ENCODE results near the gene GAGE13. TPM values are rescaled to one million over a fixed set of nuclear protein-coding genes. Genes with fewer than 3 reads are reported as not detected.
"Not testable (repeated sequence)": the region's sequence is repeated elsewhere in the genome, so short reads cannot be mapped to it uniquely, and the experiment has no call there.

The GAGE13 gene
- total RNA-seq, 4 donors from 2014 or later = not detected

GRCh38 chrX:49290215-49290614, 41.2 kb upstream of the GAGE13 start:
- peak in 1 of 2 donors; percentile 77 for DNase-seq (ENCODE audit: low spot score in 2 of 2)
- no peak overlapping the region for H3K4me3 ChIP-seq (ENCODE audit: low read depth, poor library complexity, severe bottlenecking)
- 63 to 80% methylated on average over 1 to 4 of the region's 7 CpGs for WGBS, 2 donors
- intact Hi-C loops (cut with DNase I; ENCODE audit: low total_unique reads) = no loop called here
- TF ChIP-seq CTCF (IDR thresholded peaks at IDR 0.05) (no peak), POLR2A (IDR thresholded peaks at IDR 0.05) (no peak)

- no peak overlapping the region for H3K4me3 ChIP-seq (ENCODE audit: low read depth, poor library complexity, severe bottlenecking)
- DNase-seq (ENCODE audit: low spot score in 2 of 2) = peak in 1 of 2 donors; percentile 84
- 22 to 40% methylated on average over 9 to 11 of the region's 11 CpGs for WGBS, 2 donors
Measured at GRCh38 chrX:49291615-49292337, 39.6 kb upstream of the GAGE13 start.

GRCh38 chrX:49292400-49293362, 38.7 kb upstream of the GAGE13 start:
- DNase-seq (ENCODE audit: low spot score in 2 of 2) = peak in 1 of 2 donors; percentile 77
- intact Hi-C loops (cut with DNase I; ENCODE audit: low total_unique reads) = no loop called here
- no peak for TF ChIP-seq POLR2A (IDR thresholded peaks at IDR 0.05)
- 66 to 75% methylated on average over 3 to 17 of the region's 17 CpGs for WGBS, 2 donors
- no peak overlapping the region for H3K4me3 ChIP-seq (ENCODE audit: low read depth, poor library complexity, severe bottlenecking)

More at GRCh38 chrX:49291615-49292337, 39.6 kb upstream of the GAGE13 start:
- intact Hi-C loops (cut with DNase I; ENCODE audit: low total_unique reads) = no loop called here
- TF ChIP-seq CTCF (IDR thresholded peaks at IDR 0.05) (no peak), POLR2A (IDR thresholded peaks at IDR 0.05) (no peak)

- intact Hi-C loops (cut with DNase I; ENCODE audit: low total_unique reads); H3K4me3 ChIP-seq (ENCODE audit: low read depth, poor library complexity, severe bottlenecking): not testable (repeated sequence)
- DNase-seq (ENCODE audit: low spot score in 2 of 2) = peak in 1 of 2 donors; percentile 57
- WGBS, 2 donors = 93% methylated on average over 5 of the region's 5 CpGs; no CpG with 5 or more reads in 1 of the 2 donors
Measured at GRCh38 chrX:49299293-49299692, 32.1 kb upstream of the GAGE13 start.

GRCh38 chrX:49300703-49301102, 30.7 kb upstream of the GAGE13 start:
- TF ChIP-seq CTCF (IDR thresholded peaks at IDR 0.05) = no peak
- TF ChIP-seq POLR2A (IDR thresholded peaks at IDR 0.05) = no peak
- no peak overlapping the region for H3K4me3 ChIP-seq (ENCODE audit: low read depth, poor library complexity, severe bottlenecking)
- intact Hi-C loops (cut with DNase I; ENCODE audit: low total_unique reads) = no loop called here
- 82% methylated on average over 1 of the region's 1 CpG for WGBS, 2 donors
- no peak for DNase-seq (ENCODE audit: low spot score in 2 of 2)

- no peak for DNase-seq (ENCODE audit: low spot score in 2 of 2)
- TF ChIP-seq CTCF (IDR thresholded peaks at IDR 0.05) (no peak), POLR2A (IDR thresholded peaks at IDR 0.05) (no peak)
- no peak within 1 kb of the TSS for H3K4me3 ChIP-seq (ENCODE audit: low read depth, poor library complexity, severe bottlenecking)
- intact Hi-C loops (cut with DNase I; ENCODE audit: low total_unique reads) = no loop called here
- WGBS, 2 donors = 72 to 84% methylated on average over 6 to 15 of the region's 15 CpGs
Measured at GRCh38 chrX:49303346-49303745, 28.0 kb upstream of the GAGE13 start, which contains the start of gene GAGE10. Gene GAGE10 (plus strand): TSS chrX:49303646. CDS start chrX:49304860, 1,214 bp downstream.

- DNase-seq (ENCODE audit: low spot score in 2 of 2); H3K4me3 ChIP-seq (ENCODE audit: low read depth, poor library complexity, severe bottlenecking); intact Hi-C loops (cut with DNase I; ENCODE audit: low total_unique reads): not testable (repeated sequence)
- WGBS, 2 donors = 53 to 82% methylated on average over 2 of the region's 2 CpGs
Measured at GRCh38 chrX:49307775-49308174, 23.6 kb upstream of the GAGE13 start.
